Measurements from ENCODE around the gene PRR16.

DNA sequence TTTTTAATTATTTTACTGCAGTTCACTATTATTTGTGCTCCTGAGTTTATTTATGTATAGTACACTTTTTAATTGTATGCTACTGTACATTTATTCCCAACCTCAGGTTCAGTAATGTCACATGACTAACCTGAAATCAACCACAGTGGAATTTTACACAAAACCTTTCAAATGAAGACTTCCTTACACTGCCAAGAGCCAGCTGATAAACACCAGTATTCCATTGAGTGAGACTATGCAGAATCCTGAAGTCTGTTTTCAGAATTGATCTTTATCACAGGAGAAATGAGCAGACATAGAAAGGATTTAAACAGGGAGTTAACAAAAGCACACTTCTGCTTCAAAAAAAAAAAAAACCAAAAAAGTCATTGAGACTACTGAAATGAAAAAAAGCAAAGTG is 219.5 kb downstream of the PRR16 start:
- TF ChIP-seq, protein P1, sequence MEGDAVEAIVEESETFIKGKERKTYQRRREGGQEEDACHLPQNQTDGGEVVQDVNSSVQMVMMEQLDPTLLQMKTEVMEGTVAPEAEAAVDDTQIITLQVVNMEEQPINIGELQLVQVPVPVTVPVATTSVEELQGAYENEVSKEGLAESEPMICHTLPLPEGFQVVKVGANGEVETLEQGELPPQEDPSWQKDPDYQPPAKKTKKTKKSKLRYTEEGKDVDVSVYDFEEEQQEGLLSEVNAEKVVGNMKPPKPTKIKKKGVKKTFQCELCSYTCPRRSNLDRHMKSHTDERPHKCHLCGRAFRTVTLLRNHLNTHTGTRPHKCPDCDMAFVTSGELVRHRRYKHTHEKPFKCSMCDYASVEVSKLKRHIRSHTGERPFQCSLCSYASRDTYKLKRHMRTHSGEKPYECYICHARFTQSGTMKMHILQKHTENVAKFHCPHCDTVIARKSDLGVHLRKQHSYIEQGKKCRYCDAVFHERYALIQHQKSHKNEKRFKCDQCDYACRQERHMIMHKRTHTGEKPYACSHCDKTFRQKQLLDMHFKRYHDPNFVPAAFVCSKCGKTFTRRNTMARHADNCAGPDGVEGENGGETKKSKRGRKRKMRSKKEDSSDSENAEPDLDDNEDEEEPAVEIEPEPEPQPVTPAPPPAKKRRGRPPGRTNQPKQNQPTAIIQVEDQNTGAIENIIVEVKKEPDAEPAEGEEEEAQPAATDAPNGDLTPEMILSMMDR (IDR thresholded peaks at IDR 0.05) = no peak
- TF ChIP-seq POLR2A (IDR thresholded peaks at IDR 0.05) = no peak
